GM23338 (cell line): ENCODE data around the gene EDIL3. TPM values are rescaled to one million over a fixed set of nuclear protein-coding genes. Genes with fewer than 3 reads are reported as not detected.

Source experiments
- ATAC-seq: fragments of 200-7000 bp; cut with Tn5 transposase; 3 replicates; pipeline ENCODE4 v1.9.1; 2020
- DNase-seq: peaks from one replicate; pipeline ENCODE4 v3.0.0-alpha.2; 2015; ENCODE audit warnings: low spot score
- H2AFZ ChIP-seq: fragments of 200-600 bp; sonication (generic); 2 replicates; pipeline ENCODE4 v1.8.0; 2016; ENCODE audit warnings: antibody characterized with exemption, mild to moderate bottlenecking, moderate library complexity
- H3F3A ChIP-seq: fragments of 200-600 bp; sonication (generic); replicated peaks from 2 replicates; pipeline ENCODE4 v1.8.0; 2017; ENCODE audit warnings: antibody characterized with exemption, mixed run types, low read depth
- H3K27ac ChIP-seq: fragments of 200-600 bp; sonication (generic); 2 replicates; pipeline ENCODE4 v1.6.1; 2016; ENCODE audit warnings: low read depth
- H3K27me3 ChIP-seq: fragments of 200-600 bp; sonication (generic); 2 replicates; pipeline ENCODE4 v1.8.0; 2016; ENCODE audit warnings: mild to moderate bottlenecking, mixed run types, moderate library complexity; ENCODE audit not compliant: insufficient read depth
- H3K36me3 ChIP-seq: fragments of 200-600 bp; sonication (generic); 2 replicates; pipeline ENCODE4 v1.8.0; 2016; ENCODE audit warnings: mild to moderate bottlenecking; ENCODE audit not compliant: insufficient read depth
- H3K4me1 ChIP-seq: fragments of 200-600 bp; sonication (generic); 2 replicates; pipeline ENCODE4 v1.8.0; 2016; ENCODE audit warnings: mild to moderate bottlenecking, moderate library complexity; ENCODE audit not compliant: insufficient read depth
- H3K4me2 ChIP-seq: fragments of 200-600 bp; sonication (generic); 2 replicates; pipeline ENCODE4 v1.7.1; 2017; ENCODE audit warnings: mixed run types
- H3K4me3 ChIP-seq: fragments of 200-600 bp; sonication (generic); 2 replicates; pipeline ENCODE4 v1.6.1; 2016; ENCODE audit warnings: mixed run types
- H3K79me2 ChIP-seq: fragments of 200-600 bp; sonication (generic); replicated peaks from 2 replicates; pipeline ENCODE4 v1.8.0; 2017; ENCODE audit warnings: mild to moderate bottlenecking; ENCODE audit not compliant: insufficient read depth
- H3K9me2 ChIP-seq: fragments of 200-600 bp; sonication (generic); 2 replicates; pipeline ENCODE4 v1.8.0; 2017; ENCODE audit not compliant: insufficient read depth
- H4K20me1 ChIP-seq: fragments of 200-600 bp; sonication (generic); replicated peaks from 2 replicates; pipeline ENCODE4 v1.8.0; 2017; ENCODE audit warnings: mild to moderate bottlenecking; ENCODE audit not compliant: insufficient read depth
- H3K27ac Mint-ChIP-seq: 2 replicates; pipeline ENCODE4 v1.8.0; 2020; ENCODE audit warnings: inconsistent platforms, mild to moderate bottlenecking, moderate library complexity, mixed read lengths
- H3K27me3 Mint-ChIP-seq: 3 replicates; pipeline ENCODE4 v1.8.0; 2022; ENCODE audit warnings: low read depth, mild to moderate bottlenecking, moderate library complexity, mixed read lengths, inconsistent platforms; ENCODE audit not compliant: insufficient read depth, poor library complexity
- H3K36me3 Mint-ChIP-seq: 3 replicates; pipeline ENCODE4 v1.8.0; 2021; ENCODE audit warnings: low read depth, mild to moderate bottlenecking, inconsistent platforms, moderate library complexity, mixed read lengths
- H3K4me1 Mint-ChIP-seq: 3 replicates; pipeline ENCODE4 v1.8.0; 2020; ENCODE audit warnings: mild to moderate bottlenecking, inconsistent platforms, mixed read lengths
- H3K4me3 Mint-ChIP-seq: 3 replicates; pipeline ENCODE4 v1.8.0; 2021; ENCODE audit warnings: moderate library complexity, mild to moderate bottlenecking, inconsistent platforms, mixed read lengths
- H3K9me3 Mint-ChIP-seq: 3 replicates; pipeline ENCODE4 v1.8.0; 2020; ENCODE audit warnings: moderate library complexity, mild to moderate bottlenecking, inconsistent platforms, mixed read lengths
- CREB1 ChIP-seq: fragments of 250-450 bp; sonication (Bioruptor Pico); IDR thresholded peaks from 2 replicates; pipeline ENCODE4 v1.5.0; 2020; ENCODE audit warnings: low read depth, mild to moderate bottlenecking, moderate library complexity
- JUNB ChIP-seq: IDR thresholded peaks from one replicate; pipeline ENCODE4 v1.6.1; 2016; ENCODE audit warnings: antibody characterized with exemption; ENCODE audit not compliant: unreplicated experiment
- polyA plus RNA-seq: library from polyadenylated mRNA; unstranded; fragments of >200 nt; fragmentation: Nextera tagmentation; extraction: Ambion mirVana; gene quantifications from 2 replicates; pipeline ENCODE4 v1.2.1, GENCODE V29; 2016
- total RNA-seq: library from RNA; depleted of rRNA; stranded (reverse); fragments of >200 nt; shearing (Covaris generic); gene quantifications from 2 replicates; pipeline ENCODE4 v1.2.3, GENCODE V29; 2014
- TF ChIP-seq, protein P1 (sequence below): fragments of 250-450 bp; sonication (Bioruptor Pico); IDR thresholded peaks from 2 replicates; pipeline ENCODE4 v1.5.0; 2020; ENCODE audit warnings: mild to moderate bottlenecking, moderate library complexity
- TF ChIP-seq, protein P2 (sequence below), 2 experiments: fragments of 200-600 bp in 1 of 2; sonication (generic) in 1 of 2; conservative IDR thresholded peaks; 2 replicates each; pipeline versions ENCODE4 v1.5.1 to v1.6.1; 2016 to 2017; ENCODE audit warnings: antibody characterized with exemption in 2 of 2, low read depth in 2 of 2, mild to moderate bottlenecking in 2 of 2, moderate library complexity in 1 of 2

Gene EDIL3
- total and polyA plus RNA-seq, 2 experiments from 2014 or later: 43.3 to 61.9 TPM

DNA sequence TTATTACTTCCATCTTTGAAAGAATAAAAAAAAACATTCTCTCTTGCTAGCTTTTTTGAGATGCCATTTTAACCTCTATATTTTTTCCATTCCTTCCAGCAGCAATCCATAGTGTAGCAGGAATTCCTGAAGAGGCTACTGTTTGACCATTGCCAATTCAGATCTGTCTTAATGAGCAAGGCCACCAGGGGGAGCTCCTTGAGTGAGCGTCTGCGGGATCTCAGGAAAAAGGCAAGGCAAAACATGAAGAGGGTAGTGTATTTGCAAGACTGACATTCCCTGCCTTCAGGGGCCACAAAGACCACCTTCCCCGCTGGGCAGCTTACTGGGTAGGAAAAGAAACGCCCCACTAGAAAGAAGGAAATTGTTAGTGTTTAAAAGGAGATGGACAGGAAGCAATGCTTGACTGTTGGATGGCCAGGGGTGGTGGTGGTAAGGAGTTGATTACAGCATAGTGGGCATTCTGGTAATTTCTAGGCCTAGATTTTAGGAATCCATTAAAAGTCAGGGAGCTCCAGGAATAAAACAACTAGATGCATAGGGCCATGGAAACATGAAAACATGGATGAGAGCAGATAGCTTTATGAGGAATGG, 457.4 kb downstream of the EDIL3 start:
- DNase-seq: peak; percentile 92
- Histone ChIP-seq H3K36me3 (no peaks in the 10 kb centered on the region), H2AFZ (no peak overlapping the region), H3K4me1 (no peaks in the 10 kb centered on the region), H3K4me3 (no peak overlapping the region), H3K9me2 (no peaks in the 10 kb centered on the region; the same call in 1 of the 2 replicates), H3F3A (no peaks in the 10 kb centered on the region), H3K79me2 (no peaks in the 10 kb centered on the region), H3K4me2 (no peak overlapping the region), H4K20me1 (no peaks in the 10 kb centered on the region), H3K27me3 (no peaks in the 10 kb centered on the region), H3K27ac (no peak overlapping the region)
- H3K27me3 Mint-ChIP-seq: peaks cover 1% of the 10 kb centered on the region
- TF ChIP-seq, protein P1, sequence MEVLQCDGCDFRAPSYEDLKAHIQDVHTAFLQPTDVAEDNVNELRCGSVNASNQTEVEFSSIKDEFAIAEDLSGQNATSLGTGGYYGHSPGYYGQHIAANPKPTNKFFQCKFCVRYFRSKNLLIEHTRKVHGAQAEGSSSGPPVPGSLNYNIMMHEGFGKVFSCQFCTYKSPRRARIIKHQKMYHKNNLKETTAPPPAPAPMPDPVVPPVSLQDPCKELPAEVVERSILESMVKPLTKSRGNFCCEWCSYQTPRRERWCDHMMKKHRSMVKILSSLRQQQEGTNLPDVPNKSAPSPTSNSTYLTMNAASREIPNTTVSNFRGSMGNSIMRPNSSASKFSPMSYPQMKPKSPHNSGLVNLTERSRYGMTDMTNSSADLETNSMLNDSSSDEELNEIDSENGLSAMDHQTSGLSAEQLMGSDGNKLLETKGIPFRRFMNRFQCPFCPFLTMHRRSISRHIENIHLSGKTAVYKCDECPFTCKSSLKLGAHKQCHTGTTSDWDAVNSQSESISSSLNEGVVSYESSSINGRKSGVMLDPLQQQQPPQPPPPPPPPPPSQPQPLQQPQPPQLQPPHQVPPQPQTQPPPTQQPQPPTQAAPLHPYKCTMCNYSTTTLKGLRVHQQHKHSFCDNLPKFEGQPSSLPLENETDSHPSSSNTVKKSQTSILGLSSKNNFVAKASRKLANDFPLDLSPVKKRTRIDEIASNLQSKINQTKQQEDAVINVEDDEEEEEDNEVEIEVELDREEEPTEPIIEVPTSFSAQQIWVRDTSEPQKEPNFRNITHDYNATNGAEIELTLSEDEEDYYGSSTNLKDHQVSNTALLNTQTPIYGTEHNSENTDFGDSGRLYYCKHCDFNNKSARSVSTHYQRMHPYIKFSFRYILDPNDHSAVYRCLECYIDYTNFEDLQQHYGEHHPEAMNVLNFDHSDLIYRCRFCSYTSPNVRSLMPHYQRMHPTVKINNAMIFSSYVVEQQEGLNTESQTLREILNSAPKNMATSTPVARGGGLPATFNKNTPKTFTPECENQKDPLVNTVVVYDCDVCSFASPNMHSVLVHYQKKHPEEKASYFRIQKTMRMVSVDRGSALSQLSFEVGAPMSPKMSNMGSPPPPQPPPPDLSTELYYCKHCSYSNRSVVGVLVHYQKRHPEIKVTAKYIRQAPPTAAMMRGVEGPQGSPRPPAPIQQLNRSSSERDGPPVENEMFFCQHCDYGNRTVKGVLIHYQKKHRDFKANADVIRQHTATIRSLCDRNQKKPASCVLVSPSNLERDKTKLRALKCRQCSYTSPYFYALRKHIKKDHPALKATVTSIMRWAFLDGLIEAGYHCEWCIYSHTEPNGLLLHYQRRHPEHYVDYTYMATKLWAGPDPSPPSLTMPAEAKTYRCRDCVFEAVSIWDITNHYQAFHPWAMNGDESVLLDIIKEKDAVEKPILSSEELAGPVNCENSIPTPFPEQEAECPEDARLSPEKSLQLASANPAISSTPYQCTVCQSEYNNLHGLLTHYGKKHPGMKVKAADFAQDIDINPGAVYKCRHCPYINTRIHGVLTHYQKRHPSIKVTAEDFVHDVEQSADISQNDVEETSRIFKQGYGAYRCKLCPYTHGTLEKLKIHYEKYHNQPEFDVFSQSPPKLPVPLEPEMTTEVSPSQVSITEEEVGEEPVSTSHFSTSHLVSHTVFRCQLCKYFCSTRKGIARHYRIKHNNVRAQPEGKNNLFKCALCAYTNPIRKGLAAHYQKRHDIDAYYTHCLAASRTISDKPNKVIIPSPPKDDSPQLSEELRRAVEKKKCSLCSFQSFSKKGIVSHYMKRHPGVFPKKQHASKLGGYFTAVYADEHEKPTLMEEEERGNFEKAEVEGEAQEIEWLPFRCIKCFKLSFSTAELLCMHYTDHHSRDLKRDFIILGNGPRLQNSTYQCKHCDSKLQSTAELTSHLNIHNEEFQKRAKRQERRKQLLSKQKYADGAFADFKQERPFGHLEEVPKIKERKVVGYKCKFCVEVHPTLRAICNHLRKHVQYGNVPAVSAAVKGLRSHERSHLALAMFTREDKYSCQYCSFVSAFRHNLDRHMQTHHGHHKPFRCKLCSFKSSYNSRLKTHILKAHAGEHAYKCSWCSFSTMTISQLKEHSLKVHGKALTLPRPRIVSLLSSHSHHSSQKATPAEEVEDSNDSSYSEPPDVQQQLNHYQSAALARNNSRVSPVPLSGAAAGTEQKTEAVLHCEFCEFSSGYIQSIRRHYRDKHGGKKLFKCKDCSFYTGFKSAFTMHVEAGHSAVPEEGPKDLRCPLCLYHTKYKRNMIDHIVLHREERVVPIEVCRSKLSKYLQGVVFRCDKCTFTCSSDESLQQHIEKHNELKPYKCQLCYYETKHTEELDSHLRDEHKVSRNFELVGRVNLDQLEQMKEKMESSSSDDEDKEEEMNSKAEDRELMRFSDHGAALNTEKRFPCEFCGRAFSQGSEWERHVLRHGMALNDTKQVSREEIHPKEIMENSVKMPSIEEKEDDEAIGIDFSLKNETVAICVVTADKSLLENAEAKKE (CRISPR knock-in tag): peak; percentile 18; the same call in 1 of the 2 replicates
- TF ChIP-seq, protein P2, sequence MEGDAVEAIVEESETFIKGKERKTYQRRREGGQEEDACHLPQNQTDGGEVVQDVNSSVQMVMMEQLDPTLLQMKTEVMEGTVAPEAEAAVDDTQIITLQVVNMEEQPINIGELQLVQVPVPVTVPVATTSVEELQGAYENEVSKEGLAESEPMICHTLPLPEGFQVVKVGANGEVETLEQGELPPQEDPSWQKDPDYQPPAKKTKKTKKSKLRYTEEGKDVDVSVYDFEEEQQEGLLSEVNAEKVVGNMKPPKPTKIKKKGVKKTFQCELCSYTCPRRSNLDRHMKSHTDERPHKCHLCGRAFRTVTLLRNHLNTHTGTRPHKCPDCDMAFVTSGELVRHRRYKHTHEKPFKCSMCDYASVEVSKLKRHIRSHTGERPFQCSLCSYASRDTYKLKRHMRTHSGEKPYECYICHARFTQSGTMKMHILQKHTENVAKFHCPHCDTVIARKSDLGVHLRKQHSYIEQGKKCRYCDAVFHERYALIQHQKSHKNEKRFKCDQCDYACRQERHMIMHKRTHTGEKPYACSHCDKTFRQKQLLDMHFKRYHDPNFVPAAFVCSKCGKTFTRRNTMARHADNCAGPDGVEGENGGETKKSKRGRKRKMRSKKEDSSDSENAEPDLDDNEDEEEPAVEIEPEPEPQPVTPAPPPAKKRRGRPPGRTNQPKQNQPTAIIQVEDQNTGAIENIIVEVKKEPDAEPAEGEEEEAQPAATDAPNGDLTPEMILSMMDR (conservative IDR thresholded peaks at IDR 0.05; ENCODE audit: low read depth in 2 of 2): peak; percentile 92 to 95
- TF ChIP-seq JUNB (no peak), CREB1 (CRISPR knock-in tag) (0 out of 2 replicates have a peak, but pooled peaks have one; percentile 22)
- no peak overlapping the region for H3K27ac Mint-ChIP-seq
- peak; percentile 94 for ATAC-seq
- no peak overlapping the region for H3K4me3 Mint-ChIP-seq
- H3K4me1 Mint-ChIP-seq: peaks cover 15% of the 10 kb centered on the region; the same call in 2 of the 3 replicates
- no peaks in the 10 kb centered on the region for H3K9me3 Mint-ChIP-seq
- H3K36me3 Mint-ChIP-seq: no peaks in the 10 kb centered on the region
